ENCODE data around the gene ZDBF2.

GRCh38 chr2:206271065-206271464, 3.4 kb upstream of the ZDBF2 start:
- TF ChIP-seq, protein P1, sequence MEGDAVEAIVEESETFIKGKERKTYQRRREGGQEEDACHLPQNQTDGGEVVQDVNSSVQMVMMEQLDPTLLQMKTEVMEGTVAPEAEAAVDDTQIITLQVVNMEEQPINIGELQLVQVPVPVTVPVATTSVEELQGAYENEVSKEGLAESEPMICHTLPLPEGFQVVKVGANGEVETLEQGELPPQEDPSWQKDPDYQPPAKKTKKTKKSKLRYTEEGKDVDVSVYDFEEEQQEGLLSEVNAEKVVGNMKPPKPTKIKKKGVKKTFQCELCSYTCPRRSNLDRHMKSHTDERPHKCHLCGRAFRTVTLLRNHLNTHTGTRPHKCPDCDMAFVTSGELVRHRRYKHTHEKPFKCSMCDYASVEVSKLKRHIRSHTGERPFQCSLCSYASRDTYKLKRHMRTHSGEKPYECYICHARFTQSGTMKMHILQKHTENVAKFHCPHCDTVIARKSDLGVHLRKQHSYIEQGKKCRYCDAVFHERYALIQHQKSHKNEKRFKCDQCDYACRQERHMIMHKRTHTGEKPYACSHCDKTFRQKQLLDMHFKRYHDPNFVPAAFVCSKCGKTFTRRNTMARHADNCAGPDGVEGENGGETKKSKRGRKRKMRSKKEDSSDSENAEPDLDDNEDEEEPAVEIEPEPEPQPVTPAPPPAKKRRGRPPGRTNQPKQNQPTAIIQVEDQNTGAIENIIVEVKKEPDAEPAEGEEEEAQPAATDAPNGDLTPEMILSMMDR (IDR thresholded peaks at IDR 0.05): no peak
- TF ChIP-seq POLR2A (IDR thresholded peaks at IDR 0.05): no peak

Measured in body of pancreas (tissue), 4 donors.